ENCODE data around the gene HSPA12A. TPM values are rescaled to one million over a fixed set of nuclear protein-coding genes. Genes with fewer than 3 reads are reported as not detected.
"Not testable (repeated sequence)": the region's sequence is repeated elsewhere in the genome, so short reads cannot be mapped to it uniquely, and the experiment has no call there.

The HSPA12A gene
- total RNA-seq, 1 donor from 2014 or later, result 7.4 TPM

DNA sequence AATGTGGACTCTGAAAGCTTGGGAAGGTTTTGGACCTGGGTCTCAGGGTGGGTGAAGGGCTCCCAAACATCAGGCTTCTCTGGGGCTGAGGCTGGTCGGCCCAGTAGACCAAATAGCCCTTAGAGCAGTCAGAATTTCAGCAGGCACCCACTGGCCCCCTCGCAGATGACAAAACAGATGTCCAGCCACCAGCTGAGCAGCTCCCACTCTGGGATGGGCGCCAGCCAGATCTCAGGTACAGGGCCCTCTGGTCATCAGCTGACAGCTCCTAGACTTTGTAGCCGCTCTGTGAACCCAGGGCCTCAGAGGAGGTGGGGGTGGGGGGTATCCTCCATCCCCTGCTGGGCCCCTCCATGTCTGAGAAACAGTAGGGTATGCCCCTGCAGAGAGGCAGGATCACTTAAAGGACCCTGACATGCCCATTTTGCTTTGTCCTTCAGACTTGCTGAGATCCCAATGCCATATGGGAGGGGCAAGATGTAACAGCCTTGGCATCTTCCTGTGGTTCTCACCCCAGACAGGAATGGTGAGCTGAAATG, 26.5 kb downstream of the HSPA12A start:
- TF ChIP-seq, protein P1, sequence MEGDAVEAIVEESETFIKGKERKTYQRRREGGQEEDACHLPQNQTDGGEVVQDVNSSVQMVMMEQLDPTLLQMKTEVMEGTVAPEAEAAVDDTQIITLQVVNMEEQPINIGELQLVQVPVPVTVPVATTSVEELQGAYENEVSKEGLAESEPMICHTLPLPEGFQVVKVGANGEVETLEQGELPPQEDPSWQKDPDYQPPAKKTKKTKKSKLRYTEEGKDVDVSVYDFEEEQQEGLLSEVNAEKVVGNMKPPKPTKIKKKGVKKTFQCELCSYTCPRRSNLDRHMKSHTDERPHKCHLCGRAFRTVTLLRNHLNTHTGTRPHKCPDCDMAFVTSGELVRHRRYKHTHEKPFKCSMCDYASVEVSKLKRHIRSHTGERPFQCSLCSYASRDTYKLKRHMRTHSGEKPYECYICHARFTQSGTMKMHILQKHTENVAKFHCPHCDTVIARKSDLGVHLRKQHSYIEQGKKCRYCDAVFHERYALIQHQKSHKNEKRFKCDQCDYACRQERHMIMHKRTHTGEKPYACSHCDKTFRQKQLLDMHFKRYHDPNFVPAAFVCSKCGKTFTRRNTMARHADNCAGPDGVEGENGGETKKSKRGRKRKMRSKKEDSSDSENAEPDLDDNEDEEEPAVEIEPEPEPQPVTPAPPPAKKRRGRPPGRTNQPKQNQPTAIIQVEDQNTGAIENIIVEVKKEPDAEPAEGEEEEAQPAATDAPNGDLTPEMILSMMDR (IDR thresholded peaks at IDR 0.05), result no peak
- H3K9me3 ChIP-seq, result no peaks in the 10 kb centered on the region
- H3K4me1 ChIP-seq, result no peaks in the 10 kb centered on the region
- ATAC-seq (no peak), DNase-seq (no peak)
- H3K36me3 ChIP-seq, result no peaks in the 10 kb centered on the region
- H3K4me3 ChIP-seq, result no peak overlapping the region
- H3K27ac ChIP-seq, result no peak overlapping the region
- intact Hi-C loops (cut with DNase I), result no loop called here
- H3K27me3 ChIP-seq, result peaks cover 5% of the 10 kb centered on the region

DNA sequence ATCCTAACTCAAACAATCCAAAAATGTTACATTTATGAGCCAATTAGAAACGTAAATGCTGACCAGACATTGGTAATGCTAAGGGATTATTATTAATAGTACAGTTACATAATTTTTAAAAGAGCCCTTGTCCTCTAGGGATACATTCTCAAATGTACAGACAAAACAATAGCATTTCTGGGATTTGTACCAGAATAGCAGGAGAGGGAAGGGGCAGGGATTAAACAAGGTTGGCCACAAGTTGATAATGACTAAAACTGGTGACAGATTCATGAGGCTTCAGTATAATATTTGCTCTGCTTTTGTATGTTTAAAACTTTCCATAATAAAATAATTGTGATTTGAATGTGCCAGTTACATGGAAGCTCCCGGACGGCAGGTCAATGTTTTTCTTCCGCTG, 27.0 kb downstream of the HSPA12A start:
- TF ChIP-seq, protein P1 (IDR thresholded peaks at IDR 0.05), result no peak
- DNase-seq (no peak), ATAC-seq (no peak)
- H3K27me3 ChIP-seq, result peaks cover under 1% of the 10 kb centered on the region
- H3K4me1 ChIP-seq, result no peaks in the 10 kb centered on the region
- H3K36me3 ChIP-seq, result no peaks in the 10 kb centered on the region
- no peak overlapping the region for H3K4me3 ChIP-seq
- H3K27ac ChIP-seq, result no peak overlapping the region
- intact Hi-C loops (cut with DNase I), result no loop called here
- H3K9me3 ChIP-seq, result no peaks in the 10 kb centered on the region

DNA sequence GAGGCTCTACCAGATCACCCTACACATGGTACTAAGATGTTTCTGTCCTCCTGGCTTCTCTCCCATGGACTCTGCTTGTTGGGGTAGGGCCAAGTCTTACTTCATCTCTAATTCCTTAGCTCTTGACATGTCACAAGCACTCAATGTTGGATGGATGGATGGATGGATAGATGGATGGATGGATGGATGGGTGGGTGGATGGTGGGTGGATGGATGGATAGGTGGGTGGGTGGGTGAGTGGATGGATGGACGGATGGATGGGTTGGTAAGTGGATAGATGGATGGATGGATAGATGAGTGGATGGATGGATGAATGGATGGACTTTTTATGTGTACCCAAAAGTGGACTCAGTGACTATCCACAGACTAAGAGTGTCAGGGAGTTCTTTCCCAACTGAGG, 28.5 kb downstream of the HSPA12A start:
- intact Hi-C loops (cut with DNase I), result no loop called here
- ATAC-seq (no peak), DNase-seq (no peak)
- no peak overlapping the region for H3K4me3 ChIP-seq
- H3K27me3 ChIP-seq, result no peaks in the 10 kb centered on the region
- no peaks in the 10 kb centered on the region for H3K4me1 ChIP-seq
- TF ChIP-seq, protein P1 (IDR thresholded peaks at IDR 0.05), result no peak
- H3K27ac ChIP-seq, result no peak overlapping the region
- H3K9me3 ChIP-seq, result no peaks in the 10 kb centered on the region
- no peaks in the 10 kb centered on the region for H3K36me3 ChIP-seq

DNA sequence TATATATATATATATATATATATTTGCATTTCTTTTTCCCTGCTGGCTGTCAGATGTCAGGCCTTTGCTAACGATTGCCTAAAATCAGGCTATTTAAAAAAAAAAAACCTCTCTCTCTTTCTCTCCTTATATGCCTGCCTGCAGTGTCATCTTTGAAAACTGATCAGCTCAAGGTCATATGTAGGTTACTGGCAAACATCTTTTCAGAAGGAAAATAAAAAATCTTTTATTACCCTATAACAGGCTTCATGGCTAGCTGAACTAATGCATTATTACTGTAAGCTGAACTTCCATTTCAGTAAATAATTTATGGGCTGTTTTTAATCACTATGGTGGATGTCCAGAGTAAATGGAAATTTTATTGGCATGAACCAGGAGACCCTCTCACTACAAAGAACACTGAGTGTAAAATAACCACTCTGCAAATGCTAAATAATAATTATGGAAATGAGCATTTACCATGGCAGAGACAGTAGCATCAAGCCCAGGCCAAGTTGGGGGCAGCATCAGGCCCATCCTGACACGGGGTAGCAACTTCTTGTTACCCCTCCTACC, 29.3 kb downstream of the HSPA12A start:
- intact Hi-C loops (cut with DNase I), result no loop called here

DNA sequence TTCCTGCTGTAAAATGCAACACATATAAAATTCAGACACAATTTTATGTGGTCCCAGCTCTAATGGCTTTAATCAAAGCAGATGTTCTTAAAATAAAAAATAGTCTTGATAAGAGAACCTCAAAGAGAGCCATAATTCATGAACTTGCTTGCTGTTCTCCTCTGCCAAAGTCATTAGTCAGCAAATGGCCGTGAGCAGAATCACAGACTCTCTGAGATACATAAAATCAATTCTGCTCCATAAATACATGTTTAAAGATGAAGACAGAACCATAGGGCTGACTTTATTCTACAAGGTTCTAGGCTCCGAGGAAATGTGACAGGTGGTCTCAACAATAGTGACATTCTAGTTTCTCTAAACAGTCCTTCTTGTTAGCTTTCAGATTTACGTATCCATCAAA, 29.8 kb downstream of the HSPA12A start:
- no peaks in the 10 kb centered on the region for H3K4me1 ChIP-seq
- H3K9me3 ChIP-seq, result no peaks in the 10 kb centered on the region
- no peak for DNase-seq
- intact Hi-C loops (cut with DNase I), result no loop called here
- no peaks in the 10 kb centered on the region for H3K36me3 ChIP-seq
- H3K27me3 ChIP-seq, result no peaks in the 10 kb centered on the region
- no peak overlapping the region for H3K4me3 ChIP-seq
- no peak for ATAC-seq
- TF ChIP-seq, protein P1 (IDR thresholded peaks at IDR 0.05), result no peak
- no peak overlapping the region for H3K27ac ChIP-seq

More for the DNA sequence above, 29.3 kb downstream of the HSPA12A start:
- ATAC-seq, result no peak
- no peak for DNase-seq
- TF ChIP-seq, protein P1 (IDR thresholded peaks at IDR 0.05), result no peak
- no peaks in the 10 kb centered on the region for H3K27me3 ChIP-seq
- H3K9me3 ChIP-seq, result no peaks in the 10 kb centered on the region
- no peaks in the 10 kb centered on the region for H3K36me3 ChIP-seq
- H3K4me1 ChIP-seq, result no peaks in the 10 kb centered on the region
- H3K4me3 ChIP-seq, result no peak overlapping the region
- H3K27ac ChIP-seq, result no peak overlapping the region

DNA sequence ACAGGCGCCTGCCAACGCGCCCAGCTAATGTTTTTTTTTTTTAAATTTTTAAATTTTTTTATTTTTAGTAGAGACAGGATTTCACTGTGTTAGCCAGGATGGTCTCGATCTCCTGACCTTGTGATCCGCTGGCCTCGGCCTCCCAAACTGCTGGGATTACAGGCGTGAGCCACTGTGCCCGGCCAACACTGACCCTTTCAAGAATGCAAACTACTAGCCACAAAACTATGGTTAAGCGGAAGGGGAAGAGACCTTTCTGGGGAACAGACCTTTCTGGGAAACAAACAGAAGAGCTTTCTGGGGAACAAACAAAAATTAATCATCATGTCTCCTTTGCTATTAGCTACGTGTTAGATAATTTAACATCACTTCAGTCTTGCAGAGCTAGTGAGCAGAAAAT, 30.6 kb downstream of the HSPA12A start:
- intact Hi-C loops (cut with DNase I); H3K27me3 ChIP-seq; ATAC-seq; DNase-seq; H3K9me3 ChIP-seq; H3K27ac ChIP-seq; H3K36me3 ChIP-seq; H3K4me3 ChIP-seq; H3K4me1 ChIP-seq: not testable (repeated sequence)

Measured in upper lobe of right lung (tissue), 1 donor.